ENCODE measurements around the gene TOMM40.

DNA sequence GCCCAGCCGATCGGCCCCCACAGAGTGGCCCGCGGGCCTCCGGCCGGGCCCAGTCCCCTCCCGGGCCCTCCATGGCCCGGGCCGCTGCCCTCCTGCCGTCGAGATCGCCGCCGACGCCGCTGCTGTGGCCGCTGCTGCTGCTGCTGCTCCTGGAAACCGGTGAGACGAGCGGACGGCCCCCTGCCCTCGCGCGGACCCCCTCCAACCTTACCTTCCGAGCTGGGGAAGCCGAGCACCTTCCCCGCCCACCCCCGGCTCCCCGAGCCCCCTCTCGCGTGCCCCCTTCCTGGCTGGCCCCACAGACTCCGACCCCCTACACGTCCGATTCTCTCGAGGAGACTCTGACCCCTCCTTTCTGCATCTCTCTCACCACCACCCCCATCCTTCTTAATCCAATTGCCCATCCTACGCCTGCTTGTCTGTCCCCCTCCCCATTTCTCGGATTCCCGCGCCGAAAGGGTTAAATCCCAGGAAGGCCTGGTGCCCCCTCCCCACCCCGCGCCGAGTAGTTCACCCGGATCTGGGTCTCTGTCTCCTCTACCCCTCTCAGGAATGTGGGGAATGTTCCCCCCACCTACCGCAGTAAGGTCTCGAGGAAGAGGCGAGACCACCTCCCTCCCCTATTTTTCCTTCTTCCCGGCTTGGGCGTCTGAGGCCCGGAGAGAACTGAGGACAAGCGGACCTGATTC is 44.5 kb upstream of the TOMM40 start:
- TF ChIP-seq POLR2AphosphoS5 (IDR thresholded peaks at IDR 0.05) = no peak
- TF ChIP-seq, protein P1, sequence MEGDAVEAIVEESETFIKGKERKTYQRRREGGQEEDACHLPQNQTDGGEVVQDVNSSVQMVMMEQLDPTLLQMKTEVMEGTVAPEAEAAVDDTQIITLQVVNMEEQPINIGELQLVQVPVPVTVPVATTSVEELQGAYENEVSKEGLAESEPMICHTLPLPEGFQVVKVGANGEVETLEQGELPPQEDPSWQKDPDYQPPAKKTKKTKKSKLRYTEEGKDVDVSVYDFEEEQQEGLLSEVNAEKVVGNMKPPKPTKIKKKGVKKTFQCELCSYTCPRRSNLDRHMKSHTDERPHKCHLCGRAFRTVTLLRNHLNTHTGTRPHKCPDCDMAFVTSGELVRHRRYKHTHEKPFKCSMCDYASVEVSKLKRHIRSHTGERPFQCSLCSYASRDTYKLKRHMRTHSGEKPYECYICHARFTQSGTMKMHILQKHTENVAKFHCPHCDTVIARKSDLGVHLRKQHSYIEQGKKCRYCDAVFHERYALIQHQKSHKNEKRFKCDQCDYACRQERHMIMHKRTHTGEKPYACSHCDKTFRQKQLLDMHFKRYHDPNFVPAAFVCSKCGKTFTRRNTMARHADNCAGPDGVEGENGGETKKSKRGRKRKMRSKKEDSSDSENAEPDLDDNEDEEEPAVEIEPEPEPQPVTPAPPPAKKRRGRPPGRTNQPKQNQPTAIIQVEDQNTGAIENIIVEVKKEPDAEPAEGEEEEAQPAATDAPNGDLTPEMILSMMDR (IDR thresholded peaks at IDR 0.05 in 8 of 11, conservative IDR thresholded peaks at IDR 0.05 in 3 of 11) = no peak

Measured in spleen (tissue), 7 donors.